ENCODE measurements around the gene HPSE2.
"Not testable (repeated sequence)": the region's sequence is repeated elsewhere in the genome, so short reads cannot be mapped to it uniquely, and the experiment has no call there.

The HPSE2 gene

DNA sequence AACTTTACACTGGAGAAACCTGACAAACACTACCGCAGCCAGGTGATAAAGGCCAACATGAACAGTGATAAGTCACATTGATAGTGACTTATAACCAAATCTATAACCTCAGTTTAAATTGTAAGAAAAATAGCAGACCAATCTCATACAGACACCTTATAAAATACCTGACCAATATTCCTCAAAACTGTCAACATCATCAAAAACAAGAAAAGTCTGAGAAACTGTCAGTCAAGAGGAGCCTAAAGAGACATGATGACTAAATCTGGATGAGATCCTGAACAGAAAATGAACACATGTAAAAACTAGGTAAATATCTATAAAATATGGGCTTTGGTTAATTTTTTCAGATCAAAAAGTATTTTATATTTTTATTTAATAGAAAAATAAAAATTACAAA, 233.3 kb downstream of the HPSE2 start:
- no peak for DNase-seq

GRCh38 chr10:98997596-98997995, 238.1 kb downstream of the HPSE2 start:
- no peak for DNase-seq

- no peak for DNase-seq
Measured at GRCh38 chr10:98994030-98994429, 241.6 kb downstream of the HPSE2 start.

DNA sequence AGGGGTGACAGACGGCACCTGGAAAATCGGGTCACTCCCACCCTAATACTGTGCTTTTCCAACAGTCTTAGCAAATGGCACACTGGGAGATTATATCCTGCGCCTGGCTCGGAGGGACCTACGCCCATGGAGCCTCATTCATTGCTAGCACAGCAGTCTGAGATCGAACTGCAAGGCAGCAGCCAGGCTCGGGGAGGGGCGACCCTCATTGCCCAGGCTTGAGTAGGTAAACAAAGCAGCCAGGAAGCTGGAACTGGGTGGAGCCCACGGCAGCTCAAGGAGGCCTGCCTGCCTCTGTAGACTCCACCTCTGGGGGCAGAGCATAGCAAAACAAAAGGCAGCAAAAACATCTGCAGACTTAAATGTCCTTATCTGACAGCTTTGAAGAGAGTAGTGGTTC, 251.9 kb downstream of the HPSE2 start:
- not testable (repeated sequence) for DNase-seq

DNA sequence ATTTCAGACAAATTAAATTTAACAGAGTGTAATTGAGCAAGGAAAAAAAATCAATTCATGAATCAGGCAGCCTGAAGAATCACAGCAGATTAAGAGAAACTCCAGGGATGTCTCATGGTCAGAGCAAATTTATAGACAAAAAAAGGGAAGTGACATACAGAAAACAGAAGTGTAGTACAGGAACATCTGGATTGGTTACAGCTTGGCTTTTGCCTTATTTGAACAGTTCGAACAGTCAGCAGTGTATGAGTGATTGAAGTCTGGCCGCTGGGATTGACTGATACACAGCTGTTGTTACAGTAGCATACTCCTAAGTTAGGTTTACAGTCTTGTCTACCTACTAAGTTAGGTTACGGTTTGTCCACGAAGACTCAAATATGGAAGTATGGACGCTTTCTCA, 255.3 kb downstream of the HPSE2 start:
- no peak for DNase-seq

- DNase-seq: no peak
Measured at GRCh38 chr10:98971464-98971863, 264.2 kb downstream of the HPSE2 start.

DNA sequence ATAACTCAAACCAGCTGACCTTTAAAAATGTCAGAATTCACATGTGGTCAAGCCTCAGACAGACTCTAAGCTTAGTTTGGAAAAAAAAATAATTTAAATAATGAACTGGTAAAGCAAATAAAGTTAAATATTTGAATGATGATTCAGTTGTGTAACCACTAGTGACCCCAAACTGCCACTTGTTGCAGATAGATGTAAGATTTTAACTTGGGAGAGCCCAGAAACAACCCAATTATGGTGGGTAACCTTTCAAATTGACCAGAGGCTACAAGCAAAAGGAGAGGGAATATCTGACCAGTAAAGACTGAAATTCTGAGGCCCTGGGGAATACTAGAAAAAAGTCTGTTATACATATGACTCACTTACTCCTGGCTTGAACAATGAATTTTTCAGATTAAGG, 268.1 kb downstream of the HPSE2 start:
- no peak for DNase-seq

DNA sequence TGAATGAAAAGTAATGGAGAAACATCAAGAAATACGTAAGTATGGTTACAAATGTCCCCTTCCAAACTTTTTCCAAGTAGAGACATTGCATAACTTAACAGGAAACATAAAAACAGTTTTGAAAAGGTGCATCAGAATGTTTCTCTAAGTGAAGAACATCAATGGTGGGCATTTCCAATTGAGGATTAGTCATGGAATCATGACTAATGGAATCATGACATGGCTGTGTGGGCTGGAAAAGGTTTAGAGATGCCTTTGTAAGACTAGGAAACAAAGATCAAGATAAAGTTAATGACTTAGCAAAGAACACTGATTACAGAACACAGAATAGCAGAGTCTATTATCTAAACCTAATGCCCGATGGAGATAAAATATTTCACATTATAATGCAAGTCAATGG, 272.0 kb downstream of the HPSE2 start:
- DNase-seq: no peak

GRCh38 chr10:98959379-98959778, 276.3 kb downstream of the HPSE2 start:
- no peak for DNase-seq

DNA sequence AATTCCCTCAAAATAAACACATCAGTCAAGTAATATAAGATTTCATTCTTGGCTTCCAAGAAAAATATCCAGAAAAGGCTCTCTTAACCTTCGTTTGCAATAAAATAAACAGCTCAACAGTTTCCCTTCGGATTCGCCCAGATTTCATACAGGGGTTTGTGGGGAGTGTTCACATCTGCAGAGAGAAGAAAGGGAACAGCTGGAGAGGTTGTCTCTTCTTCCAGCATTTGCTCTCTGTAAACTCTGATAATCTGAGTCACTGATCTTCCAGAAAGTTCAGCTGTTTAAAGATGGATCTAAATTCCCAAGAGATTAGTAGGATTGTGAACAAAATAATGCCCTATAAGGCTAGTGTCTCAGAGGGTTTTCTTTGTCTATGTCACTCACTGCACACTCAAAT, 277.9 kb downstream of the HPSE2 start:
- DNase-seq: no peak

DNA sequence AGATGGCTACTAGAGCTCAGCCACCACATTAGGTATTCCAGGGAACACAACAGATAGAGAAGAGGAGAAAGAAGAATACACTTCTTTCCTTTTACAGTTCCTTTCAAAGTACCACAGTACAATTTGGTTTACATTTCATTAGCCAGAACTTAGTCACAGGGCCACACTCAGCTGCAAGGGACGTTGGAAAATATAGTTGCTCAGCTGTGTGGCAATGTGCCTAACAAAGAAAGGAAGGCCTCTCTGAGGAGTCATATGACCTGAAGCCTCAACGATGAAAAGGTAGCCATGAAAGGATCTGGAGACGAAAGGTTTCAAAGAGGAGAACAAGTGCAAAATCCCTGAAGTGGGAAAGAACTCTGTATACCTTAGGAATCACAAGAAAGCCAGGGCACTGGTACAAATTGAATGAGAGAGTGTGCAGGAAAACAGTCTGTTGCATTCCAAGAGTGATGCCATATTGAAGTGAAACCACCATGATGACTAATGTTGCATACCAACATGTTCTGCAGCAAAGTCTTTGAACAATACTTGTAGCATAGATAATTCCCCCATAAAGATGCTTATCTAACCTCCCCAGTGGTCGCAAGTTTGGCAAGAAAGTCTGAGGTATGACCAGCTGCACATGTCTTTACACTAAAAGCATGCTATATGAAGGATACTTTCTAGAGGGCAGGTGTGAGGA, 278.9 kb downstream of the HPSE2 start:
- DNase-seq: no peak

DNA sequence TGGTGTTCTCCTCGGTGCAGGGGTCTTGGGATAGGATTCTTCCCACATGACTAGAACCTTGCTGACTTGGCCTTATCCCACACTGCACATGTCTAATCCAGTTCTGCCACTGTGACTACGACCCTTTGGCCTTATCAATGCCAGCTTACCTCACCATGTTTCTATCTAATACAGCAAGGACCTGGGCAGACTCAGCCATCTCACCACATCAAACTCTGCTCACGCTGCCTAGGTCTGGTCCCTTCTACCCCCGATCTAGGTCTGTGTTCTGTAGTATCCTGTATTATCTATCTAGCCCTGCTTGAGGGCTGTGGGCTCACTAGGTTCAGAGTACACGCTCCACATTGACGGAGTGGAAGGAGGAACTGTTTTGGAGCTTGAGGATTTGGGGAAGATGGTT, 282.4 kb downstream of the HPSE2 start:
- DNase-seq: no peak

DNA sequence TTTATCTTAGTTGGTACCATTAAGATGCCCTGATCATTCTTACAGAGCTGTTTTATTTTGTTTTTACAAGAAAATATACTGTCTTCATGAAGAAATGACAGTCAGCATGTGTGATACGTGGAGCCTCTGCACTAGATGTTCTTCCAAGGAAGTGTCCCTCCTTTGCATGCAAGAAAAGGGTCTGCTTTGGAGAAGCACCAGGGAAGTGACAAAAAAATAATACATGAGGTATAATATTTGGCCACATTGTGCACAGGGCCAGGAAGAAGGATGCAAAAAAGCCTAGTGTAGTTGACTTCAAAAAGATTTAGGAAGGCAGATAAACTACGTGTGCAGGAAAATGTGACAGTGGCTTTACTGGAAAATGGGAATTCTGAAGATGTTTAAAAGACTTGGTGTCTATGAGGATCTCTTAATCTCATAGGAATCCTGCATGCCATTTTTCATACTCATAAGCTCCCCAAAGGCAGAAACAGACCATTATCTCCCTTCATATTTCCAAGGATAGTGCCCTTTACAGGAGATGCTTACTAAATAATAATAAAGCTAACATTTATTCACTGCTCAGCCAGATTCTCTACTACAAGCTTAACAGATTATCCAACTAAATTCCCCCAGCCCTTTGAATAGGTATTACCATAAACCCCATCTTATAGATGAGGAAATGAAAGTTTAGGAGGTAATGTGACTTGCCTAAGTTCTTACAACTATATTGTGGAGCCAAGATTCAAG, 284.2 kb downstream of the HPSE2 start:
- no peak for DNase-seq

GRCh38 chr10:98950106-98950505, 285.5 kb downstream of the HPSE2 start:
- DNase-seq: no peak

DNA sequence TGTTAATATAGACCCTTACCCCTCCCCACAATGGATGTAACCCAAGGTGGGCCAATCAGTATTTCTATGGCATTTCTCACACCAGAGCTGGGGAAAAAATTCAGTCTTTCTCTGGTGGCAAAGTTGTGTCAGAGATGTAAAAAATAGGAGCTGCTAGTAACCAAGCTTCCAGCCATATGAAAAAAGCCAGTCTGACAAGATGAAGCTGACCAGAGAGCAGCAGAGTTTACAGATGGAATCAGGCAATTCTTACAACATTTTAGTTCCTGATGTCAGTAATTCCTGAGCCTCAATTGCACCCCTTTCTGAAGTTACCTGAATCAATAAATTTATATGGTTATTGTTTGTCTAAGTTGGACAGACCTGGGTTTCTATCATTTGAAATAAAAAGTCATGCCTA, 286.3 kb downstream of the HPSE2 start:
- DNase-seq: no peak

- no peak for DNase-seq
Measured at GRCh38 chr10:98943681-98944080, 292.0 kb downstream of the HPSE2 start.

DNA sequence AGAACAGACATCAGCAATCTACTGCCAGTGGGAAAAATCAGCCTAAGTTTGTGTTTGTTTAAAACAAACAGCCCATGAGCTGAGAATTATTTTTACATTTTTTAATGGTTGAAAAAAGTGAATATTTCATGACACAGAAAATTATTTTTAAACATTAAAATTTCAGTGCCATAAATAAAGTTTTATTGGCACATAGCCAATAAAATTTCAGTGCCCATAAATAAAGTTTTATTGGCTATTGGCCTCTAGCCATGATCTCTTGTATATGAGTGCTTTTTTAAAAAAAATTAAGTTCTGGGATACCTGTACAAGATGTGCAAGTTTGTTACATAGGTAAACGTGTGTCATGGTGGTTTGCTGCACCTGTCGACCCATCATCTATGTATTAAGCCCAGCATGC, 305.9 kb downstream of the HPSE2 start:
- no peak for DNase-seq

DNA sequence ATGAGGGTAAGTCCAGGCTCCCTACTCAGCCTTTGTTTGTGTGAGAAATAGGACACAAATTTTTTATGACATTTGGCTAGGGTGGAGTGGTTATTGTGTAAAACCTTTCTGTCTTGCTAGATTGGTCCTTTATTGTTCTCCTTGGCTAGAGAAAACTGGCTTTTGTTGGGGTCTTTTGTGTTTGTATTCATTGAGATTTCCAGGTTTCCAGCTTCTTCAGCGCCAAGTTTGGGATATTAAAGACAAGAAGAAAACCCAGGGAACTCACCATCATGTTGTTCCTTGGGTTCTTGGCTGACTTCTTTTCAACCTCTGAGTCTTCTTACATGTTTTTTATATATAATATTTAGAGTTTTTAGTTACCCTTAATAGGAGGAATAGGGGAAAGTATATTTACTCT, 310.0 kb downstream of the HPSE2 start:
- DNase-seq: no peak

GRCh38 chr10:98924526-98924925, 311.1 kb downstream of the HPSE2 start:
- DNase-seq: no peak

GRCh38 chr10:98921316-98921715, 314.3 kb downstream of the HPSE2 start:
- no peak for DNase-seq

DNA sequence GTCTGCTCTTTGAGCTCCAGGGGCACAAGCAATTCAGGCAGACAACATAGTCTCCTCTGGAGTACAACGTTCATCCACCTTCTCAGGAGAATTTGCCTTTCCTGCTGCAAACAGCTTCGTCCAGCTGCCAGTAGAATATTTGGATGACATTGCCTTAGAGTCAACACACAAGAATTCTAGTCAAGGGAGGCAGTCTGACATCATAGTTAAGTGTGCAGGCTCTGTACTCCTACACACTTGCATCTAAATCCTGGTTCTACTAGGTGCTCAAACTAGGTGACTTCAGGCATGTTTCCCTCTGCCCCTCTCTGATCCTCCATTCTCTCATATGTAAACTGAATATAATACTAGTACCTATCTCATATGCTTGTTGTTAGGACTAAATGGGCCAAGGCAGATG, 314.8 kb downstream of the HPSE2 start:
- no peak for DNase-seq

DNA sequence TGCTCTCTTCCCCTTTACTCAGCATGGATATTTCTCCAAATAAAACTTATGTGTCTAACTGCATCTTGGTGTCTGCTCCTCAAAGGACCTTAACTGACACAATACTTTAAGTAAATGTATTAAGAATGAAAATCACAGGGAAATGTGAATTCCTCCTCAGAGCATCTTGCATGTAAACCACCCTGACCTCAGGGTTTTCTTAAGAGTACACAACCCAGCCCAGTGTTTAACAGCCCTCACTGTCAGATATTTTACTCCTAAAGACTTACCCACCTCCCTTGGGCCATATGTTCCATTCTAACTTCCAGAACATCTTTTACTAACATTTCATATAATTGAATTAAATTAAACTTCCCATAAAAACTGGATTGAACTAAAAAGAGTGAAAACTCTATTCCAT, 315.3 kb downstream of the HPSE2 start:
- DNase-seq: no peak

DNA sequence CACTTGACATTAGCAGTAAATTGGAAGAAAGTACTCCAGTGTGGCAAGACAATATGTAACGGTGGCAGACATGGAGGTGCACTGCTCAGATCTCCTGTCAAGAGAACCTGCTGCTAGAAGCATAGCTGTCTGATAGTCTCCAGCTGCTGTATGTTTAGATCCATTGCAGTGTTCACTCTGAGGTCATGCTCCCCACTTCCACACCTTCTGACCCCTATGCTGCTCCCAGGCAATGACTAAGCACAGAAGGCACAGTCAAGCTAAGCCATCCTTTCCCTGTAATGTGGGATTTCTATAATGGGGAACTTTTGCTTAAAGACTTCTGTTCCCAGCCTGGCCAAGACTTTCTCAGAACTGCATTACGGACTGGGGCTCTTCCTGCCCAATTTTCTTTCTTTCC, 315.8 kb downstream of the HPSE2 start:
- DNase-seq: no peak

GRCh38 chr10:98917828-98918227, 317.8 kb downstream of the HPSE2 start:
- no peak for DNase-seq

Data from KG1 (cell line).